GM21447 (cell line): ENCODE results near the gene TRIM3.

Experiments
- ATAC-seq: cut with Tn5 transposase; IDR thresholded peaks from one replicate; pipeline ENCODE4 v1.9.1; 2021; ENCODE audit not compliant: unreplicated experiment

Gene TRIM3

GRCh38 chr11:6404342-6405051 lies 69.2 kb downstream of the TRIM3 start:
- ATAC-seq: no peak

GRCh38 chr11:6403539-6403938 lies 70.2 kb downstream of the TRIM3 start:
- no peak for ATAC-seq

GRCh38 chr11:6402561-6402981 lies 71.2 kb downstream of the TRIM3 start:
- ATAC-seq: peak; percentile 97

- peak; percentile 28 for ATAC-seq
Measured at GRCh38 chr11:6402061-6402470, 71.7 kb downstream of the TRIM3 start.

- ATAC-seq: no peak
Measured at GRCh38 chr11:6401464-6401863, 72.3 kb downstream of the TRIM3 start.

- no peak for ATAC-seq
Measured at GRCh38 chr11:6400431-6401345, 73.1 kb downstream of the TRIM3 start.
